ENCODE measurements around the gene MAML2.

The MAML2 gene

DNA sequence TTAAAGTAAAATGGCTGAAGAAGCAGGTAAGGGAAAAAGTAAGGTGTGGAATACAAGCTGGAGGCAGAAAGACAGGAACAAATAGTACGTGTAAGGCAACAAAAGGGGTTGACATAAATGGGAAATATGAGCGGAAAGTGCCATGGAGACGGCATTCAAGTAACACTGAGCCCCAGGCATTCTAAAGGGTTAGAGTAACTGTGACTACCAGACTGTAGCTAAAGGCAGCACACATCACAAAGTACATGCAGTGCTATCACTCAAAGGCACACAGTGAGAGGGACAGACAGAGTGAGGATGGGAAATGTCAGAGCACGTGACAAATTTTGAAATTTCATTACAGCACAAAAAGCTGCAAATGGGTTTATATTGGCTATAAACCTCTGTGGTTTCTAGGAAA lies 13.9 kb upstream of the MAML2 start:
- H2BK12ac ChIP-seq (ENCODE audit: low read length in 2 of 2): no peak overlapping the region
- no peak overlapping the region for H2AK5ac ChIP-seq (ENCODE audit: low read length, severe bottlenecking)
- no peak overlapping the region for H2AFZ ChIP-seq (ENCODE audit: low read depth, low read length)

GRCh38 chr11:96342014-96342960 lies 708 bp downstream of the MAML2 start:
- WGBS: 3% methylated on average over 11 of the region's 13 CpGs
- Histone ChIP-seq H2BK5ac (ENCODE audit: low read depth, low read length, poor library complexity, severe bottlenecking) (peak overlapping the region; percentile 47), H3K36me3 (ENCODE audit: control insufficient read depth in 1 of 2, insufficient read depth in 2 of 2, low read depth in 1 of 2, low read length in 2 of 2) (no peaks in the 10 kb centered on the region), H3K4me3 (ENCODE audit: insufficient read depth in 1 of 2, low read depth in 1 of 2, low read length in 2 of 2) (peak overlapping the region; percentile 65 to 95), H3K4me1 (ENCODE audit: control insufficient read depth, insufficient read depth, low read depth, low read length) (peaks cover 18% of the 10 kb centered on the region), H3K4me2 (ENCODE audit: low read length, poor library complexity, severe bottlenecking) (peak overlapping the region; percentile 87), H3K23ac (ENCODE audit: low read length in 2 of 2) (no peak overlapping the region), H3K9me3 (ENCODE audit: control insufficient read depth, low read length) (no peaks in the 10 kb centered on the region), H3K79me1 (replicated peaks; ENCODE audit: low read length, poor library complexity, severe bottlenecking) (peaks cover 1% of the 10 kb centered on the region), H4K91ac (ENCODE audit: low read length) (peak overlapping the region; percentile 50), H3K14ac (ENCODE audit: low read length in 2 of 2) (no peak overlapping the region), H2BK12ac (ENCODE audit: low read length in 2 of 2) (peak overlapping the region in 1 of 2 experiments; percentile 54), H2BK120ac (ENCODE audit: low read depth, low read length) (peak overlapping the region; percentile 79), H2AK5ac (ENCODE audit: low read length, severe bottlenecking) (peak overlapping the region; percentile 39), H4K8ac (ENCODE audit: low read length) (peak overlapping the region; percentile 30), H3K27me3 (ENCODE audit: control insufficient read depth in 1 of 2, insufficient read depth in 1 of 2, low read length in 2 of 2) (no peaks in the 10 kb centered on the region), H3K9ac (ENCODE audit: low read length) (peak overlapping the region; percentile 99), H2BK15ac (ENCODE audit: low read depth, poor library complexity, severe bottlenecking) (no peak overlapping the region), H3K18ac (ENCODE audit: low read depth in 1 of 2, low read length in 2 of 2) (peak overlapping the region; percentile 76 to 94), H3K4ac (ENCODE audit: low read depth in 1 of 2, low read length in 2 of 2) (peak overlapping the region; percentile 6 to 73), H2AFZ (ENCODE audit: low read depth, low read length) (no peak overlapping the region), H3K27ac (ENCODE audit: low read length, poor library complexity, severe bottlenecking) (peak overlapping the region; percentile 96)
- no peak for DNase-seq

More for the DNA sequence above, 13.9 kb upstream of the MAML2 start:
- Histone ChIP-seq H3K36me3 (ENCODE audit: control insufficient read depth in 1 of 2, insufficient read depth in 2 of 2, low read depth in 1 of 2, low read length in 2 of 2) (peaks cover 5 to 76% of the 10 kb centered on the region in 2 experiments), H3K4me1 (ENCODE audit: control insufficient read depth, insufficient read depth, low read depth, low read length) (peaks cover 2% of the 10 kb centered on the region), H4K8ac (ENCODE audit: low read length) (no peak overlapping the region), H3K14ac (ENCODE audit: low read length in 2 of 2) (no peak overlapping the region), H3K27me3 (ENCODE audit: control insufficient read depth in 1 of 2, insufficient read depth in 1 of 2, low read length in 2 of 2) (no peaks in the 10 kb centered on the region), H3K9me3 (ENCODE audit: control insufficient read depth, low read length) (no peaks in the 10 kb centered on the region), H4K91ac (ENCODE audit: low read length) (no peak overlapping the region), H2BK15ac (ENCODE audit: low read depth, poor library complexity, severe bottlenecking) (no peak overlapping the region), H3K27ac (ENCODE audit: low read length, poor library complexity, severe bottlenecking) (no peak overlapping the region), H2BK5ac (ENCODE audit: low read depth, low read length, poor library complexity, severe bottlenecking) (no peak overlapping the region), H3K23ac (ENCODE audit: low read length in 2 of 2) (no peak overlapping the region), H2BK120ac (ENCODE audit: low read depth, low read length) (no peak overlapping the region), H3K79me1 (replicated peaks; ENCODE audit: low read length, poor library complexity, severe bottlenecking) (no peaks in the 10 kb centered on the region), H3K9ac (ENCODE audit: low read length) (no peak overlapping the region), H3K4ac (ENCODE audit: low read depth in 1 of 2, low read length in 2 of 2) (no peak overlapping the region), H3K4me3 (ENCODE audit: insufficient read depth in 1 of 2, low read depth in 1 of 2, low read length in 2 of 2) (no peak overlapping the region), H3K18ac (ENCODE audit: low read depth in 1 of 2, low read length in 2 of 2) (no peak overlapping the region), H3K4me2 (ENCODE audit: low read length, poor library complexity, severe bottlenecking) (no peak overlapping the region)
- no peak for DNase-seq
- 98% methylated on average over 4 of the region's 4 CpGs for WGBS

DNA sequence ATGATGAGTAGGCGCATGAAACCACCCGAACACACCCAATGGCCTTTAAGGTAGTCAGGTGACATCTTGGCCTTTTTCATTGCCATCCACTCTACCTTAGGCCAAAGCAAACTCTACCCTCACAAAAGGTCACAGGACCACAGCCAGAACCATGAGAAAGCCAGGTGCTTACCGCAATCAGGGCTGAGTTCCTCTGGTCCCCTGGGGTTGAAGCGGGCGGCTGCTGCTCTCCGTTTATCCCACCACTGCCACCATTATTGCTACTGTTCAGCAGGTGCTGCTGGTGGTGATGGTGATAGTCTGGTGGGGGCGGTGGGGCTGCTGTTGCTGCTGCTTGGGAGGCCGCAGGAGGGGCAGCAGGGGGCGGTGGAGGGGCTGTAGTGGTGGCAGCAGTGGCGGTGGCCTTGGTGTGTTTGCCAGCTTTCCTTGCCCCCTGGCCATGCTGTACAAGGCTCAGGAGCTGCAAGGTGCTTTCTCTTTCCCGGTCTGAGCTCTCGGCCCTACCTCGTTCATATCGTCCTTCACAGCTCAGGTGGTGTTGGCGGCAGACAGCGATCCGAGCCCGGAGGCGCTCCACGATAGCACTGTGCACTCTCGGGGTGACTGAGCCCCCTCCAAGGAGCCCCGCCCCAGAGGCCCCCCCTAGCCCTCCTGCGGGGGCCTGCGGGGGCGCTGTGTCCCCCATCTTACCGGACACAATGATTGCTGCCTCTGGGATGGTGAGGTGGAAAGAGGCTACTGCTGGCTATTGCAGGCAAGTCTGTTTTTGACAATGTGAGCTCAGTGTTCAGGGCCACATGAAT lies 1.6 kb downstream of the MAML2 start:
- H3K14ac ChIP-seq (ENCODE audit: low read length in 2 of 2): peak overlapping the region in 1 of 2 experiments; percentile 83
- peak overlapping the region in 1 of 2 experiments; percentile 98 for H3K23ac ChIP-seq (ENCODE audit: low read length in 2 of 2)
- peak overlapping the region; percentile 30 for H4K8ac ChIP-seq (ENCODE audit: low read length)
- peak overlapping the region; percentile 57 to 95 for H3K4me3 ChIP-seq (ENCODE audit: insufficient read depth in 1 of 2, low read depth in 1 of 2, low read length in 2 of 2)
- peak overlapping the region; percentile 77 for H2BK15ac ChIP-seq (ENCODE audit: low read depth, poor library complexity, severe bottlenecking)
- peak overlapping the region; percentile 54 to 61 for H2BK12ac ChIP-seq (ENCODE audit: low read length in 2 of 2)
- H2BK5ac ChIP-seq (ENCODE audit: low read depth, low read length, poor library complexity, severe bottlenecking): no peak overlapping the region
- H3K27me3 ChIP-seq (ENCODE audit: control insufficient read depth in 1 of 2, insufficient read depth in 1 of 2, low read length in 2 of 2): no peaks in the 10 kb centered on the region
- peak overlapping the region; percentile 96 for H3K27ac ChIP-seq (ENCODE audit: low read length, poor library complexity, severe bottlenecking)
- peak overlapping the region; percentile 0 for H2BK120ac ChIP-seq (ENCODE audit: low read depth, low read length)
- H3K9ac ChIP-seq (ENCODE audit: low read length): peak overlapping the region; percentile 99
- peak overlapping the region; percentile 39 to 92 for H3K4ac ChIP-seq (ENCODE audit: low read depth in 1 of 2, low read length in 2 of 2)
- no peaks in the 10 kb centered on the region for H3K9me3 ChIP-seq (ENCODE audit: control insufficient read depth, low read length)
- H3K79me1 ChIP-seq (replicated peaks; ENCODE audit: low read length, poor library complexity, severe bottlenecking): peaks cover 1% of the 10 kb centered on the region
- peak overlapping the region; percentile 76 to 86 for H3K18ac ChIP-seq (ENCODE audit: low read depth in 1 of 2, low read length in 2 of 2)
- DNase-seq: peak; percentile 70
- H3K4me1 ChIP-seq (ENCODE audit: control insufficient read depth, insufficient read depth, low read depth, low read length): peaks cover 18% of the 10 kb centered on the region
- H3K36me3 ChIP-seq (ENCODE audit: control insufficient read depth in 1 of 2, insufficient read depth in 2 of 2, low read depth in 1 of 2, low read length in 2 of 2): no peaks in the 10 kb centered on the region
- peak overlapping the region; percentile 65 for H4K91ac ChIP-seq (ENCODE audit: low read length)
- H3K4me2 ChIP-seq (ENCODE audit: low read length, poor library complexity, severe bottlenecking): peak overlapping the region; percentile 87
- peak overlapping the region; percentile 83 for H2AK5ac ChIP-seq (ENCODE audit: low read length, severe bottlenecking)
- H2AFZ ChIP-seq (ENCODE audit: low read depth, low read length): no peak overlapping the region
- 33% methylated on average over 24 of the region's 26 CpGs for WGBS

DNA sequence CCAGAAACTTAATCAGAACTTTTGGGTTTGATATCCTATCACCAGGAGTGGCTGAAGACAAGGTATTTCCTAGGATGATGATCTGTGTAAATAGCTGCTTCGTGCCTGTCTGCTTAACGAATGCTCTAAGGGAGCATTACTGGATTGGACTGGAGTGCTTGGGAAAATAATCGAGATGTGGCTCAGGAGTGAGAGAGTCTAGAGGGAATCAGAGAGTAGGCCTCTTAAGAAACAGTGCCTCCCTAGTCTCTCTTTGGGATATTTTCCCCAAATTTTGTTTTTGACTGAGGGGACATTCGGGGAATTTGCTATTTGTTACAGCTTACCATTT lies 2.5 kb downstream of the MAML2 start:
- 50% methylated on average over 4 of the region's 4 CpGs for WGBS
- H3K79me1 ChIP-seq (replicated peaks; ENCODE audit: low read length, poor library complexity, severe bottlenecking): peaks cover 2% of the 10 kb centered on the region
- no peak overlapping the region for H2BK15ac ChIP-seq (ENCODE audit: low read depth, poor library complexity, severe bottlenecking)
- no peak overlapping the region for H3K14ac ChIP-seq (ENCODE audit: low read length in 2 of 2)
- H3K4me1 ChIP-seq (ENCODE audit: control insufficient read depth, insufficient read depth, low read depth, low read length): peaks cover 18% of the 10 kb centered on the region
- H2AK5ac ChIP-seq (ENCODE audit: low read length, severe bottlenecking): peak overlapping the region; percentile 28
- peak; percentile 28 for DNase-seq
- peak overlapping the region; percentile 57 for H2BK120ac ChIP-seq (ENCODE audit: low read depth, low read length)
- no peak overlapping the region for H4K8ac ChIP-seq (ENCODE audit: low read length)
- H3K4me3 ChIP-seq (ENCODE audit: insufficient read depth in 1 of 2, low read depth in 1 of 2, low read length in 2 of 2): peak overlapping the region in 1 of 2 experiments; percentile 95
- no peaks in the 10 kb centered on the region for H3K9me3 ChIP-seq (ENCODE audit: control insufficient read depth, low read length)
- no peak overlapping the region for H2BK12ac ChIP-seq (ENCODE audit: low read length in 2 of 2)
- peak overlapping the region; percentile 99 for H3K9ac ChIP-seq (ENCODE audit: low read length)
- no peak overlapping the region for H4K91ac ChIP-seq (ENCODE audit: low read length)
- H3K4me2 ChIP-seq (ENCODE audit: low read length, poor library complexity, severe bottlenecking): peak overlapping the region; percentile 56
- H3K36me3 ChIP-seq (ENCODE audit: control insufficient read depth in 1 of 2, insufficient read depth in 2 of 2, low read depth in 1 of 2, low read length in 2 of 2): peaks cover 0 to 3% of the 10 kb centered on the region in 2 experiments
- H3K18ac ChIP-seq (ENCODE audit: low read depth in 1 of 2, low read length in 2 of 2): peak overlapping the region; percentile 23 to 40
- no peak overlapping the region for H3K23ac ChIP-seq (ENCODE audit: low read length in 2 of 2)
- H2BK5ac ChIP-seq (ENCODE audit: low read depth, low read length, poor library complexity, severe bottlenecking): no peak overlapping the region
- H3K27ac ChIP-seq (ENCODE audit: low read length, poor library complexity, severe bottlenecking): no peak overlapping the region
- H2AFZ ChIP-seq (ENCODE audit: low read depth, low read length): no peak overlapping the region
- no peaks in the 10 kb centered on the region for H3K27me3 ChIP-seq (ENCODE audit: control insufficient read depth in 1 of 2, insufficient read depth in 1 of 2, low read length in 2 of 2)
- peak overlapping the region; percentile 19 to 62 for H3K4ac ChIP-seq (ENCODE audit: low read depth in 1 of 2, low read length in 2 of 2)

Measured in mesenchymal stem cell (in vitro differentiated cells and primary cell).